Globus pallidus (tissue), 1 donor: ENCODE measurements around the gene SEMA4F.
"Not testable (repeated sequence)": the region's sequence is repeated elsewhere in the genome, so short reads cannot be mapped to it uniquely, and the experiment has no call there.

Experiments
- DNase-seq: peaks from one replicate; pipeline ENCODE4 v3.0.0-alpha.2; 2015; ENCODE audit warnings: low spot score

The SEMA4F gene, protein sequence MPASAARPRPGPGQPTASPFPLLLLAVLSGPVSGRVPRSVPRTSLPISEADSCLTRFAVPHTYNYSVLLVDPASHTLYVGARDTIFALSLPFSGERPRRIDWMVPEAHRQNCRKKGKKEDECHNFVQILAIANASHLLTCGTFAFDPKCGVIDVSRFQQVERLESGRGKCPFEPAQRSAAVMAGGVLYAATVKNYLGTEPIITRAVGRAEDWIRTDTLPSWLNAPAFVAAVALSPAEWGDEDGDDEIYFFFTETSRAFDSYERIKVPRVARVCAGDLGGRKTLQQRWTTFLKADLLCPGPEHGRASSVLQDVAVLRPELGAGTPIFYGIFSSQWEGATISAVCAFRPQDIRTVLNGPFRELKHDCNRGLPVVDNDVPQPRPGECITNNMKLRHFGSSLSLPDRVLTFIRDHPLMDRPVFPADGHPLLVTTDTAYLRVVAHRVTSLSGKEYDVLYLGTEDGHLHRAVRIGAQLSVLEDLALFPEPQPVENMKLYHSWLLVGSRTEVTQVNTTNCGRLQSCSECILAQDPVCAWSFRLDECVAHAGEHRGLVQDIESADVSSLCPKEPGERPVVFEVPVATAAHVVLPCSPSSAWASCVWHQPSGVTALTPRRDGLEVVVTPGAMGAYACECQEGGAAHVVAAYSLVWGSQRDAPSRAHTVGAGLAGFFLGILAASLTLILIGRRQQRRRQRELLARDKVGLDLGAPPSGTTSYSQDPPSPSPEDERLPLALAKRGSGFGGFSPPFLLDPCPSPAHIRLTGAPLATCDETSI

DNA sequence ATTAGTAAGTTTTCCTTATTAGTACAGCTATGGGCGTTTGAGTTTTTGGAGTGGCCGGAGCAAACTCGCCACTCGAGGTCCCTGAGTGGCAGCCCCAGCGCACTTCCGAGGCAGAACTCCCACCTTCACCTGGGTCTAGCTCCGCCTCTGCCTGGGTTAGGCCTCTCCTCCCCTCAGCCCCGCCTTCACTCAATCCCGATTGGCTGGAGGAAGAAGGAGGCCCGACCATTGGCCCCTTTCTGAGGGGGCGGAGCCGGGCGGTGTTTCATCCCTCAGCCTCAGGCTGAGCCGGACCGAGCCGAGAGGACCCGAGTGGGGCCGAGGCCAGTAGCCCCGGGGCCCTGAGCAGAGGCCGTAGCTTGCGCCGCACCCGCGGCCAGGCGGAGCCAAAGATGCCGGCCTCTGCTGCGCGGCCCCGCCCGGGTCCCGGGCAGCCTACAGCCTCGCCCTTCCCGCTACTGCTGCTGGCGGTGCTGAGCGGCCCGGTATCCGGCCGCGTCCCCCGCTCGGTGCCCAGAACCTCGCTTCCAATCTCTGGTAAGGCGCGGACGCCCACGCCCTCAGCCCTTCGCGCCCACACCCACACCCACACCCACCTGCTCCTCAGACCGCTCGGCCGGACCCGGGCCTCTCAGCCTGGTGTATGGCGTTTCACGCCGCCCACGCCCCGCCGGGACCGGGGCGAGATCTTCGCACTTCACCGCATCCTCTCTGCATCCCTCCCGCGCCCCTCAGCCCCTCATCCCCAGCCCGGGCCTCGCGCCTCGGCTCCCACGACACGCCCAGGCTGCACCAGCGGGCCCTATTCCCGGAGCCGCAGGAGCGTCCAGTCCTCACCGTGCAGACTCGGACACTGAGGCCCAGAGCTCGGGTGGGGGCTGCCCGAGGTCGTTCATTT lies at the start of gene SEMA4F:
Gene SEMA4F (plus strand): TSS at position 263 of the 898 bp plus-strand sequence. CDS start 130 bp downstream, at position 393.
- DNase-seq = peak; percentile 97

DNA sequence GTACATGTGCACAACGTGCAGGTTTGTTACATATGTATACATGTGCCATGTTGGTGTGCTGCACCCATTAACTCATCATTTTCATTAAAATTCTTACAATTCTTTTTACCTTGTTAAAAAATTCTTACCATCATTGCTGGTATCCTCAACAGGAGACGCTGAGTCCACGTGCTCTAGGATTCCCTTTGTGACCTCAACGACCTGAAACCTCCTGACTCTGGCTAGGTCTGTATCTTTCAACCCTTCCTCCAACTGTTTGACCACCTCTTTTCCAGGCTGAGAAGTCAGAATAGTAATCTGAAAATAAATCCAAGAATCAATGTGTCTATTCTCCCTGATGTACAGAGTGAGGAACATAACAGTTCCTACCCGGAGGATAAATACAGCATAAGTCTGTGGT lies 47.1 kb upstream of the SEMA4F start:
- DNase-seq = no peak

DNA sequence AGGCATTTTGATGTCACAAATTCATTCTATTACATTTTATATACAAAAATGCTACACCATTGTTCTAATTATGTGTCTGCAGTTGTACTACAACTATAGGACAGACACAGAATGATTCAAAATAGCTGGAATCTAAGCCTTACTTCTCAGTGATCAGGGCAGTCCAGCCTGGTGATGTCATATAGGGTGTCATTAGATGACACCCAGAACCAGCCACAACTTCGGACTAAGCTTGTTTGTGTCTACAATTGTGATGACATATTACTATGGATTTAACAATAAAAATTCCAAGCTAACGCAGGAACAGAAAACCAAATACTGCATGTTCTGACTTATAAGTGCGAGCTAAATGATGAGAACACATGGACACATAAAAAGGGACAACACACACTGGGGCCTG lies 36.9 kb upstream of the SEMA4F start:
- DNase-seq = no peak

DNA sequence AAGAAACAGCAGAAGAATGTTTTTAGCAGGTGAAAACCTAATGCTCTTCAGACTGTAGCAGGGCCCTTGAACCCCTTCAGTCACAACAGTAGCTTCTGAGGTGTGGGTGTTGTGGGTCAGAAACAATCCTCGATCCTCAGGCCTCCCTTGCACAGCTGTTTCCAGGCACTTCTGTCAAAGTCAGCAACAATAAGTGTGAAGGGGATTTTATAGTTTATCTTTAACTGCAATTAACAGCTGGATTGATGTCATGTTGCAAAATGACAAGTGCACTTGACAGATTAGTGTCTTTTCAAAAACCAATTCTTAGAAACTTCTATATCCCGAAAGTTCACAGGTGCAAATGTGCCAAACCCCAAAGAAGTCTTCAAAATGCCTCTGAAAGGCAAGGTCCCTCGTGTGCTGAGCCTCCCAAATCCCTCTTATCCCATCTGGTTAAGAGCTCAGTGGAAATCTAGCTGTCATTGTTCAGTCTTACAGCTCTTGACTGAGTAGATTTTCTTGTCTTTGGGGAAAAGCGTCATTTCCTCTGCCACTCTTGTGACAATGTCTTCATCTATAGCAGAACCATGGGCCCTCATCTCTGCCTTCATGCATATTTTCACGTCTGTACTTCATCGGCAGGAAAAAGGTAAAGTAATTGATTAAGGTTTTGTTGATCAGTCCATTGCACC lies 35.5 kb upstream of the SEMA4F start:
- no peak for DNase-seq

DNA sequence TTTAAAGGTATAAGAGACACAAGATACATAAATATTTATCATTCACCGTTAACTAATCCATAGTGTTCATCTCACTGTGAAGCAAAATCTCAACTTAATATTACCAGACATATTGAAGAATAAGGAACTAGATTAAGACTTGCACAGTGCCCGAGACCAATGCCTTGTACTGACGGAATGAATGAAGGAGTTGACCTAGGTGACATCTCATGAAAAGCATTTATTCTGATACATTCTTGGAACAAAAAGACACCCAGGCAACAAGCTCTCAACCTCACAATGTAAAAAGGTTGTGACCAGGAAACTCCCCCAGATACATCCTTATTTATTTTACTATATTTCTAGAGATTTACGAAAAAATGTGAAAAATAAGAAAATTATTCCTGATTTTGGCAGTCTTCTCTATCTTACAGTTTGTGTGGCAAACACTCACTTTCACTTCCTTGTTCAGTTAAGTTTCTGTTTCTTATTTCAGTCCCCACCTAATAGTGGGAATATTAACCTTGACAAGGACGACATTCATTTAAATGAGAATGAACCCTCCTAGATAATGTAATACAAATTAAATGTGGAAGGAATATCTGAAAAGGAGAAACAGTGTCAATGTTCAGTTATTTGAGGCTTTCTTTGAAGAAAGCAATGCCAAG lies 34.3 kb upstream of the SEMA4F start:
- DNase-seq = peak; percentile 2

DNA sequence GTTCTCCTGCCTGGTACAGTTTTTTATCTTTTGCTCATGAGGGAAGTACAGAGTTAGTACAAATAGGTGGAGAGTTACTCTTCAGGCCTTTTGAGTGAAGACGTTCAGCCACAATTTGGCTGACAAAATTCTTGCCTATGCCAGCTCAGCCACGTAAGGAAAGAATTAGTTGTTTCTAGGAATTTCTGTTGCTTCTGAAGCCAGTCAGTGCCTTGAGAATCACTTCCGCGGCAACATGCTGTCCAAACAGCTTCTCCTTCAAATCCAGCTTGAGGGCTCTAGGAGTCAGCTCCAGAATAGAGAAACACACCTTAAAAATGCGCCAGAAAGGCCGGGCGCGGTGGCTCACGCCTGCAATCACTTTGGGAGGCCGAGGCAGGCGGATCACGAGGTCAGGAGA lies 33.4 kb upstream of the SEMA4F start:
- no peak for DNase-seq

DNA sequence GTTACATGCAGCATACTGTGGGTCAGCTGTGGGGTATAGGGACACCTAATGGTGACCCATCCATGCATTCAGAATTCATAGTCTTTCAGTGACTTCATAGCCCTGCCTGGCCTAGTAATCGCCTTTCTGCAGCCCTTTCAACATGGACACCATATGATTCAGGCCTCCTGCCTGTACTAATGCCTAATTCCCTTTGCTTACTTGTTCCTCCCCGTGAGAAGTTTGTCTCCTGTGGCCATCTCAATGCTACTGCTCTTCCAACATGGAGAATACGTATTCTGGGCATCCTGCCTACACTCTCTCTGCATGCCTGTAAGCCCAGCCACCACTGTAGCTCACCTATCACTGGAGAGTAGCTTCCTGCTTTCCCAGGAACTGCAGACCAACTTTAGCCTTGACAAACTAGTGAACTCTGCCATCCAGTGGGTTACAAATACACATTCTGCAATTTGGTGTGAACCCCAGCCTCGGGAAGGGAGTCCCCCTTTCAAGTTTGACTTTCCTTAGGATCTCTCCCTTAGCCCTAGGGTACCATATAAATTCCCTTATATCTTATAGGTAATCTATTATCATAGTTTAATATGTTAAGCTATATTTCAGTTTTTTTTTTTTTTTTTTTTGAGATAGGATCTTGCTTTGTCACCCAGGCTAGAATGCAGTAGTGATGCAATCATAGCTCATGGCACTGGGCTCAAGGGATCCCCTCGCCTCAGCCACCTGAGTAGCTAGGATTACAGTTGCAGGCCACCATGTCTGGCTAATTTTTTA lies 28.2 kb upstream of the SEMA4F start:
- DNase-seq = no peak

DNA sequence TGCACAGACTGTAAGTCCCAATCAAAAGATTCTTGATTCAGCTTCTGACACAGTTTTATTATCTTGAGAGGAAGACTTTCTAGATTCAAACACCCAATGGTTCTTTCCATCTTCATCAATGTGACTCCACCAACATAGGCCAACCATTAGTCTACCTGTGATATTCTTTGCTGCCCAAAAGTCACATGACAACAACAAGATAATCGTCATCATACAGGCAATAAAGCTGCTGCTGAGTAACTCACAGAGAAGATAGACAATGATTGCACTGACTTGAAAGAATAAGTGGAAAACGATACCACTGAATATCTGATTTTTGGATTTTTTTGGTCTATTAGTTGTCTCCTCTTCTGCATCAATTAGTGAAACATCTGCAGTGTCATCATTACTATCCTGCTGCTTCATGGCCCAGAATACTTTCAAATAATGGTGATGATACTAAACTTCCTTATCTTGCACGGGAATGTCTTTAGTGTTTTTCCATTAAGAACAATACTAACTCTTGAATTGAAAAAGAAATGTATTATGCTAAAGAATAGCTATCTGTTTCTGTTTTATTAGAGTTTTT lies 25.4 kb upstream of the SEMA4F start:
- DNase-seq = no peak

DNA sequence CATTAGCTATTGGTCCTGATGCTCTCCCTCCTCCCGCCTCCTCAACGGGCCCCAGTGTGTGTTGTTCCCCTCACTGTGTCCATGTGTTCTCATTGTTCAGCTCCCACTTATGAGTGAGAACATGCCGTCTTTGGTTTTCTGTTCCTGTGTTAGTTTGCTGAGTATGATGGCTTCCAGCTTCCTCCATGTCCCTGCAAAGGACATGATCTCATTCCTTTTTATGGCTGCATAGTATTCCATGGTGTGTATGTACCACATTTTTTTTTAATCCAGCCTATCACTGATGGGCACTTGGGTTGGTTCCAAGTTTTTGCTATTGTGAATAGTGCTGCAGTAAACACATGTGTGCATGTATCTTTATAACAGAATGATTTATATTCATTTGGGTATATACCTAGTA lies 23.6 kb upstream of the SEMA4F start:
- DNase-seq = not testable (repeated sequence)

DNA sequence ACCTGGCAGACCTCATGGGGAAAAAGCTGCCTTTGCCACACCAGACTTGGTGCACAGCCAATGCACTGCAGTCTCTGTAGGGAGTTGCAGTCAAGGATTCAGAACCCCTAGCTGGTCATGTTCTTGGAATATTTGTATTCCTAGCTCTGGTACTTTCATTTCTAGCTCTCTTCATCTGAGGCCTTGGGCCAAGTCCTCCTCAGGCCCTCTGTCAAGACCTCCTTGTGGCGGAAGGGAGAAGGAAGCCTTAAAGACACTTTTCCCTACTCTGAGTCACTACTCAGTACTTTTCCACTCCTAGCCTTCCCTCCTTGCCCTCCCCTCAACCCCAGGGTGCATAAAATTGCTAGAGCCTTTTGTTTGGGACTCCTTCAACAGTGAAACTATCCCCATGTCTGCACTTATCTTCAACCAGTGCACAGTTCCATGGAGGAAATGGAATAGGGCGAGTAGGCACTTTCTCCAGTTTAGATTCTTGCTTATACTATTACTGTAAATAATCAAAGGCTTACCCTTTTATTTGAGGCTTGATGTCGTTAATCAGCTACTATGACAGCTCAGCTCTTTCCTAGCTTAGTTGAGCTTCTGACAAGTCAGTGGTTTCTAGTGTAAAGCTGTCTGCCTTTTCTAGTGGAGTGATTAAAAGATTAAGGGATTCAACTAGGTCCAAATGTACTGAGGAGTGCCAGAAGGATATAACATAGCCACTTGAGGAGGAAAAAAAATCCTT lies 21.7 kb upstream of the SEMA4F start:
- DNase-seq = no peak

DNA sequence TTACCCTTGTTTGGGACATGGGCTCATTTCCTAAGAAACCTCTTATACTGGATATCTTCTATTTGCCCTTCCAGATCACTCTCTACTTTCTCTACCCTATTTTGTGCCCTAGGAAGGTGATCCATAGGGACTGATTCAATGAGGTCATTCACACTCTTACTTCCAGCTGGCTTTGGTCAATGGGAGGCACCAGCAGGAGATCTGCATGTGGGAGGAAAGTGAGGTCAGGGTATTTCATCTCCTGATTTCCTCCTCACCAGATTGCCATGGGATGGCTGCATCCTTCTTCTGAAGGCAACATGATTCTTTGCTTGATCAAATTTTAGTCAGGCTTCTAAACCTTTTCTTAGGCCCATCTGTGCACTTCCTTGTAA lies 21.1 kb upstream of the SEMA4F start:
- DNase-seq = no peak

DNA sequence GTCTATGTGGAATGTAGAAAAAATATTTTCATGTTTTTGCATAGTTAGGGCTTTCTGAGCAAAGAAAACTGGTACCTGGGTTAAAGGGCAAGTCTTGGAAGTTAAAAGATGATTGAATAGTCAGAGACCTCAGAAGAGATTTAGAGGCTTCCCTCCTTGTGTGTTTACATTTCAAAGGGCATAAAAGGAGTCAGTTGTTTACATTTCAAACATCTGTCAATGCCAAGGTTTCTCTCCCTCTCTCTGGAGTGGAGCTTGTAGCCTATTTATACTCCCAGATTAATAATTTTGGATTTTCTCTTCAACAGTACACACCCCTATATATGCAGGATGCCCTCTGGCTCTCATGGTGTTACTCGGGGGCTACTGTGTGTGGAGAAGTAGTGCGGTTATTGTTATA lies 14.5 kb upstream of the SEMA4F start:
- no peak for DNase-seq

DNA sequence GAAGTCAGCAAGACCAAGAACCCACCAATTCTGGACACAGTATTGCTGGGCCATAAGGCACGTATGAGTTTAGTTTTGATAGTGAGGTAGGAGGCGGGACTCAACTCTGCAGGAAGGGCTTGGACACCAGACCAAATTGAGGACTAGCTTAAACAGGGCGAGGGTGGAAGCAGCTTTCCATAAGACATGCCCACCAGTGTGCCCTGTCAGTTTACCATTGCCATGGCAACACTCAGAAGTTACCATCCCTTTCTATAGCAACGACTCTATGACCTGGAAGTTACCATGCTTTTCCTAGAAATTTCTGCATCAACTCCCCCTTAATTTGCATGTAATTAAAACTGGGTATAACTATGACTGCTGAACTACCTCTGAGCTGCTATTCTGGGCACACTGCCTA lies 8.7 kb upstream of the SEMA4F start:
- no peak for DNase-seq

DNA sequence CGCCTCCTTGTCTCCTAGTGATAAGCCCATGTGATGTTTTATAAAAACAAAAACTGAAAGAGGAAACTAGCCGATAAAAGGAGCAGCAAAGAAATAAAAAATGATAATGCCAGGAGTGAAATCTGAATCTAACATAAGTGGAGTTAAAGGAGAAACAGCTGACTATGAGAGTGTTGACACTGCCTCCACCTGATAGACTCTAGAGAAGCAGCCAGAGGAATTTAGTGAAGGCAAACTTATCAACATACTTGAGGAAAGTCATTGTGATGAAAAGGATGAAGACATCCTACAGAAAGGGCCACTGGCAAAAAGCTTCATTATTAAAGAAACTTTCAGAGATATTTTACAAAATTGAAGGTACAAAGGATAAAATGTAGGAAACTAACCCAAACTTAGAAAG lies 7.8 kb upstream of the SEMA4F start:
- no peak for DNase-seq

DNA sequence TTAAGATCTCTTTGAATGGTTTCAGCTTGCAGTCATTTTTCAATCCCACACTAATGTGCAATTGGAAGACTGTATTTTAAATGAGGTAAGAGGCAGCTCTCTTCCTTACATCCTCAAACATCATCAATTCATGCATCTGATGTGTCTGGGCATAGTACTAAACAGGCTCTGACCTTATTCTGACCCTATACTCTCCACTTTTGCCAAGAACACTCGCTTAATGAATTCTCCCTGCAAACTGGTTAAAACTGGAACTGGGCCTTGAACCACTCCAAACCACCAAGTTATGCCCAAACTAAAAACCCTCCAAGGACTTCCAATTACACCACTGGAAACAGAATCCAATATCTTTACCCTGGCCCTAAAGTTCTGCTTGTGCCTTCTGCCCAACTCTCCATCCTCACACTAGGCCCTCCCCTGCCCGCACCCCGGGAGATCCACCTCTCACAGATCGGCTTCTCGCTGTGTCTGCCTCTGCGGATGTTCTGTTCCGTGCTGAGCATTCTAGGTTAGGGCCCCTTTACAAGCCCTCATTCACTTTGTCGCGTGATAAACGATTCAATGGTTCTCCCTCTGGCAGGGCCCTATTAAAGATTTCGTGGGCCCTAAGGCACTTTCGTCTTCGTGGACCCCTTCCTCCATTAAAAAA lies 7.1 kb upstream of the SEMA4F start:
- DNase-seq = no peak

DNA sequence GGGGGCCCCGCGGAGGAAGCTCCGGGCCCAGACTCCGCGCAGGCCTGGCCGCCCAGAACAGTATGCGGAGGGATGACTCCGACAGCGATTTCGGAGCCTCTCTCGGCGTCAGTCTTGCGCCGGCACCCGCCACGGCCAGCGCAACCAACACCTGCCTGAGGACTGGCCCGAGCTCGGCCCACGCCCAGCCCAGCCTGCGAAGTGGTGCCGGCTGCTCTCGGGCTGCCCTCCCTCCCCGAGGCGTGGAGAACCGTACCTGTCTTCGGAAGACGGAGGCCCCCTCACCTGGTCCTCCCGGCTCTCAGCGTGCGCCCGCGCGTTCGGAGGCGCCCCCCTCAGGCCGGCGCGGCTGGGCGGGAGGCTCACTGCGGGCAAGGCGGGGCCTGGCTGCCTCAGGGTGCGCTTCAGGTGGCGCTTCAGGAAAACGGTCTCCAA lies 6.0 kb upstream of the SEMA4F start, which contains the start of gene M1AP:
Gene M1AP (minus strand): TSS at position 322 of the 435 bp plus-strand sequence. CDS start 8,055 bp downstream, outside the sequence.
- no peak for DNase-seq

DNA sequence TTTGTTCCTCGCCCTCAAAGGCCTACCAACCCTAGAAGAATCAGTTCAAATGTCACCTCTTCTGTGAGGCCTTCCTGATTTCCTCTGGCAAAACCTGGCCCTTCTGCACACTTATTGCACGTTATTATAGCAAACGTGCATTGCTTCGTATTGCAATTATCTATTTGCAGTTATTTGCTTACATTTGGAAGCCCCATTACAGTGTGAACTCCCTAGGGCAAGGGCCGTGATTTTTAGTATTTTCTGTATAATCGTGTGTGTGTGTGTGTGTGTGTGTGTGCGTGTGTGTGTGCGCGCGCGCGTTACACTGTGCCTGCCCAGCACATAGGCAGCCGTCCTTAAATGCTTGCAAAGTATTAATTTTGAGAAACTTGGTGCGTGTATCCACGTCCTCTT lies 460 bp upstream of the SEMA4F start:
- no peak for DNase-seq

DNA sequence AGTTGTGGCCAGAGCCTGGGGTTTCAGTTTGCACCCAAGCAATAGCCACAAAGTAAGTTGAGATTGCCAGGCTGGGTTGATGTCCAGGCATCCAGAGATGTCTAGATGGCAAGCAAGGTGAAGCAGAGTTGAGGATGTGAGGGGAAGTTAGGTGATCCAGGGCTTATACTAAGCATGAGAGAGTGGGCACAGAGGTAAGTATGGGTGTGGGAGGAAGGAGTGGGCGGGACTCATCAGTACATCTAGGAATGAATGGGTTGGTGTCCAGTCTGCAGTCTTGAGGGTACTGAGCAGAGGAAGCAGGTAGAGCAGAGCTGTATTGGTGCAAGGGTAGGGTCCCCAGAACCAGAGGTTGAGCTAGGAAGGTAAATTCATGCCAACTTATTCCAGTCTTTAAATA lies 1.5 kb downstream of the SEMA4F start:
- DNase-seq = no peak

DNA sequence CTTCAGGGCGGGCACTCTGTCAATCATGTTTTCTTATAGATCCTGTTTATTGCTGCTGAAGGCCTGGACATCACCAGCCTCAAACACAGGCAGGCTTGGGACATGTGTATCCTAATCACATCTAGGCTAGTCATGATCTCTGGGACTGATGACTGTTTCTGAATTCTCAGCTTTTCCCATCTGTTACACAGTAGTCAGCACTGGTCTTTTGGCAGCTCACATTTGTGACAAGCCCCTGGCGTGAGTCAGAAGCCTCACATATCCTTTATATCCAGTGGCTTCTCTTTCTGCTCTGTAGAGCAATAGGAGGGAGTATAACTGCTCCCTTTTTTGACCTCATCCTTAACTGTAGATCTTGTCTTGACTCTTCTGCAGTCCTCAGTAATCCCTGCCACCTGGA lies 4.5 kb downstream of the SEMA4F start:
- no peak for DNase-seq
